H1 (cell line): ENCODE results near the gene CPHXL2. TPM values are rescaled to one million over a fixed set of nuclear protein-coding genes. Genes with fewer than 3 reads are reported as not detected.

ENCODE experiments used
- CTCF ChIA-PET: fragments of 300-600 bp; sonication (Branson Sonifier 250); formaldehyde crosslinking; loops from one replicate; lab custom pipeline; 2021; ENCODE audit not compliant: partially characterized antibody; lab: Charles Lee
- POLR2A ChIA-PET: fragments of 300-600 bp; sonication (Branson Sonifier 250); formaldehyde crosslinking; loops from one replicate; lab custom pipeline; 2021; ENCODE audit warnings: inconsistent platforms; ENCODE audit not compliant: partially characterized antibody; lab: Charles Lee
- DNase-seq, 2 experiments: peaks; one replicate each; pipeline versions ENCODE4 v3.0.0 to v3.0.0-alpha.2; 2010 to 2022; ENCODE audit warnings: low spot score in 2 of 2, low read depth in 1 of 2, mixed read lengths in 1 of 2
- FAIRE-seq: peaks from 2 replicates; lab custom pipeline; 2011; peaks lifted over from hg19 to GRCh38; lab: Jason Lieb, UNC
- H2AFZ ChIP-seq: 2 replicates; pipeline ENCODE4 v1.8.1; 2012; ENCODE audit warnings: low read length, inconsistent platforms
- H2AK5ac ChIP-seq: 2 replicates; pipeline ENCODE4 v1.6.1; 2013; ENCODE audit warnings: low read depth, low read length
- H2BK120ac ChIP-seq: replicated peaks from 2 replicates; pipeline ENCODE3; 2013; ENCODE audit warnings: low read depth, low read length, inconsistent platforms
- H2BK12ac ChIP-seq: 2 replicates; pipeline ENCODE4 v1.6.1; 2013; ENCODE audit warnings: low read depth, low read length
- H2BK15ac ChIP-seq: 2 replicates; pipeline ENCODE4 v1.6.1; 2013; ENCODE audit warnings: low read length
- H2BK20ac ChIP-seq: 2 replicates; pipeline ENCODE4 v1.6.1; 2013; ENCODE audit warnings: low read length
- H2BK5ac ChIP-seq: 2 replicates; pipeline ENCODE4 v1.6.1; 2013; ENCODE audit warnings: low read depth, low read length
- H3K14ac ChIP-seq: 2 replicates; pipeline ENCODE4 v1.6.1; 2013; ENCODE audit warnings: inconsistent platforms; ENCODE audit not compliant: insufficient read length
- H3K18ac ChIP-seq: 2 replicates; pipeline ENCODE4 v1.6.1; 2013; ENCODE audit warnings: low read length; ENCODE audit errors: extremely low read depth
- H3K23ac ChIP-seq: 2 replicates; pipeline ENCODE4 v1.6.1; 2013; ENCODE audit warnings: inconsistent platforms; ENCODE audit not compliant: insufficient read length
- H3K23me2 ChIP-seq: 2 replicates; pipeline ENCODE4 v1.6.1; 2013; ENCODE audit warnings: low read depth, low read length
- H3K27ac ChIP-seq: 2 replicates; pipeline ENCODE4 v1.6.1; 2011; ENCODE audit warnings: low read depth, low read length, inconsistent platforms
- H3K27me3 ChIP-seq, 4 experiments: replicated peaks in 1 of 4; 1 replicate in 1 of 4; 2 replicates in 3 of 4; pipeline versions ENCODE4 v1.6.1 to v1.8.1; 2011 to 2013; ENCODE audit warnings: low read length in 3 of 4, mild to moderate bottlenecking in 3 of 4, inconsistent platforms in 2 of 4, mixed read lengths in 2 of 4, moderate library complexity in 1 of 4; ENCODE audit not compliant: control insufficient read depth in 3 of 4, insufficient read depth in 3 of 4; ENCODE audit errors: extremely low read depth in 1 of 4
- H3K36me3 ChIP-seq, 4 experiments: 2 replicates each; pipeline versions ENCODE4 v1.6.1 to v1.8.1; 2011 to 2013; ENCODE audit warnings: mild to moderate bottlenecking in 4 of 4, low read length in 3 of 4, moderate library complexity in 2 of 4, control low read depth in 1 of 4, inconsistent platforms in 1 of 4; ENCODE audit not compliant: insufficient read depth in 4 of 4, control insufficient read depth in 2 of 4
- H3K4ac ChIP-seq: replicated peaks from 2 replicates; pipeline ENCODE3; 2013; ENCODE audit warnings: low read length, low read depth, mixed read lengths, inconsistent platforms; ENCODE audit not compliant: insufficient read length
- H3K4me1 ChIP-seq, 4 experiments: replicated peaks in 1 of 4; 1 replicate in 1 of 4; 2 replicates in 3 of 4; pipeline versions ENCODE4 v1.6.1 to v1.8.1; 2011 to 2013; ENCODE audit warnings: low read length in 3 of 4, inconsistent platforms in 2 of 4, mixed read lengths in 1 of 4; ENCODE audit not compliant: insufficient read depth in 4 of 4, control insufficient read depth in 3 of 4
- H3K4me2 ChIP-seq, 2 experiments: 2 replicates each; pipeline versions ENCODE4 v1.6.1 to v1.8.1; 2011 to 2013; ENCODE audit warnings: low read depth in 2 of 2, low read length in 2 of 2, control low read depth in 1 of 2, inconsistent platforms in 1 of 2, mild to moderate bottlenecking in 1 of 2; ENCODE audit not compliant: insufficient read depth in 1 of 2
- H3K4me3 ChIP-seq, 4 experiments: fragments of 200-600, 300-600 bp in 1 of 4; sonication (generic), shearing (Covaris generic), sonication (Bioruptor Twin) in 1 of 4; 2 replicates each; pipeline versions ENCODE4 v1.5.1 to v1.8.1; 2011 to 2016; ENCODE audit warnings: low read length in 4 of 4, low read depth in 3 of 4, control low read depth in 2 of 4, inconsistent platforms in 2 of 4, mild to moderate bottlenecking in 2 of 4, mixed read lengths in 1 of 4, moderate library complexity in 1 of 4; ENCODE audit not compliant: insufficient read depth in 2 of 4; ENCODE audit errors: extremely low read depth in 1 of 4
- H3K56ac ChIP-seq: replicated peaks from 2 replicates; pipeline ENCODE3; 2013; ENCODE audit warnings: low read depth, mild to moderate bottlenecking, mixed read lengths, low read length, inconsistent platforms; ENCODE audit not compliant: insufficient read length
- H3K79me1 ChIP-seq: 2 replicates; pipeline ENCODE4 v1.6.1; 2013; ENCODE audit warnings: low read depth, low read length, control low read depth
- H3K79me2 ChIP-seq, 2 experiments: 2 replicates each; pipeline versions ENCODE4 v1.6.1 to v1.8.1; 2012 to 2013; ENCODE audit warnings: low read length in 2 of 2, mild to moderate bottlenecking in 2 of 2, inconsistent platforms in 1 of 2; ENCODE audit not compliant: insufficient read depth in 2 of 2, control insufficient read depth in 1 of 2
- H3K9ac ChIP-seq, 4 experiments: replicated peaks in 1 of 4; 1 replicate in 1 of 4; 2 replicates in 3 of 4; pipeline versions ENCODE4 v1.6.1 to v1.8.1; 2011 to 2013; ENCODE audit warnings: low read depth in 3 of 4, low read length in 3 of 4, control low read depth in 2 of 4, mild to moderate bottlenecking in 2 of 4, moderate library complexity in 2 of 4, inconsistent platforms in 1 of 4; ENCODE audit errors: extremely low read depth in 1 of 4
- H3K9me3 ChIP-seq, 2 experiments: 2 replicates each; pipeline versions ENCODE4 v1.6.1 to v1.8.1; 2012 to 2013; ENCODE audit warnings: mild to moderate bottlenecking in 2 of 2, moderate library complexity in 2 of 2, control low read depth in 1 of 2, inconsistent platforms in 1 of 2, low read depth in 1 of 2, low read length in 1 of 2, mixed read lengths in 1 of 2; ENCODE audit not compliant: insufficient read depth in 2 of 2
- H4K20me1 ChIP-seq, 2 experiments: replicated peaks in 1 of 2; 2 replicates each; pipeline versions ENCODE3 to v1.8.1; 2011 to 2013; ENCODE audit warnings: inconsistent platforms in 2 of 2, low read length in 2 of 2, mild to moderate bottlenecking in 1 of 2; ENCODE audit not compliant: insufficient read depth in 2 of 2, control insufficient read depth in 1 of 2
- H4K5ac ChIP-seq: 2 replicates; pipeline ENCODE4 v1.6.1; 2013; ENCODE audit warnings: low read length, low read depth, mixed read lengths, inconsistent platforms; ENCODE audit not compliant: insufficient read length
- H4K8ac ChIP-seq: 2 replicates; pipeline ENCODE4 v1.8.0; 2013; ENCODE audit warnings: mild to moderate bottlenecking, moderate library complexity, low read length, inconsistent platforms; ENCODE audit not compliant: insufficient read depth; ENCODE audit errors: extremely low read depth
- H4K91ac ChIP-seq: replicated peaks from 2 replicates; pipeline ENCODE3; 2013; ENCODE audit warnings: low read length, mixed read lengths, inconsistent platforms; ENCODE audit not compliant: insufficient read length
- ASH2L ChIP-seq: fragments of 200-600, 300-600 bp; sonication (generic); IDR thresholded peaks from one replicate; pipeline ENCODE4 v1.7.1; 2017; ENCODE audit warnings: low read length
- CBX8 ChIP-seq: fragments of 300-800, 300-1000 bp; sonication (generic); IDR thresholded peaks from 2 replicates; pipeline ENCODE4 v1.7.1; 2016; ENCODE audit warnings: low read depth, low read length, borderline replicate concordance
- CREB1 ChIP-seq: IDR thresholded peaks from 2 replicates; pipeline ENCODE4 v1.6.1; 2012; ENCODE audit warnings: inconsistent platforms
- JUN ChIP-seq: IDR thresholded peaks from 2 replicates; pipeline ENCODE4 v1.6.1; 2011; ENCODE audit warnings: low read depth, mild to moderate bottlenecking, improper control_type of control experiment, low read length
- POLR2AphosphoS5 ChIP-seq: IDR thresholded peaks from 2 replicates; pipeline ENCODE4 v1.6.1; 2011; ENCODE audit warnings: low read depth, low read length
- SUZ12 ChIP-seq: fragments of 200-600 bp; sonication (generic); IDR thresholded peaks from 2 replicates; pipeline ENCODE4 v1.6.1; 2012; ENCODE audit warnings: mild to moderate bottlenecking, inconsistent platforms, low read length, moderate library complexity, mixed read lengths
- YY1 ChIP-seq: IDR thresholded peaks from 2 replicates; pipeline ENCODE4 v1.6.1; 2011; ENCODE audit warnings: low read depth, mild to moderate bottlenecking, low read length
- WGBS, 2 experiments: shearing (Covaris generic) in 1 of 2; methylation state at CpG; one replicate each; pipeline versions ENCODE4 v1.1.6 to v1.1.7; 2013 to 2015; ENCODE audit warnings: low lambda C conversion rate in 2 of 2, mixed read lengths in 2 of 2, inconsistent platforms in 1 of 2, low coverage in 1 of 2, missing lambda C conversion rate in 1 of 2; ENCODE audit not compliant: insufficient replicate concordance in 2 of 2, insufficient coverage in 1 of 2, insufficient read length in 1 of 2; ENCODE audit errors: extremely low coverage in 1 of 2, missing lambda C conversion rate in 1 of 2; 5-methylcytosine and 5-hydroxymethylcytosine counted together
- polyA plus RNA-seq, 7 experiments: library from polyadenylated mRNA; depleted of rRNA in 3 of 7; stranded (reverse) in 5 of 7; unstranded in 2 of 7; fragments of >200 nt in 5 of 7; fragments of 200-250 nt in 2 of 7; gene quantifications; 1 replicate in 5 of 7; 2 replicates in 1 of 7; 4 replicates in 1 of 7; pipeline versions ENCODE4 v1.2.1 to v1.2.3, GENCODE V29; 2011 to 2013; ENCODE audit warnings: missing spikeins in 2 of 7, mixed read lengths in 2 of 7
- total RNA-seq: library from RNA; stranded (reverse); fragmentation: NEBNext Ultra II Directional; extraction: Animal tissue kit (Norgen Biotek cat#: 25700); gene quantifications from 2 replicates; pipeline ENCODE4 v1.2.1, GENCODE V29; 2021
- TF ChIP-seq, protein P1 (sequence below): IDR thresholded peaks from 2 replicates; pipeline ENCODE4 v1.6.1; 2012; ENCODE audit warnings: low read length, inconsistent platforms
- TF ChIP-seq, protein P2 (sequence below): IDR thresholded peaks from 2 replicates; pipeline ENCODE4 v1.6.1; 2011; ENCODE audit warnings: low read length, improper control_type of control experiment

Gene CPHXL2
- total and polyA plus RNA-seq, 2 of the 8 experiments (the other 6 are each of a cell fraction or from before 2014, with no cell fraction given) = not detected

DNA sequence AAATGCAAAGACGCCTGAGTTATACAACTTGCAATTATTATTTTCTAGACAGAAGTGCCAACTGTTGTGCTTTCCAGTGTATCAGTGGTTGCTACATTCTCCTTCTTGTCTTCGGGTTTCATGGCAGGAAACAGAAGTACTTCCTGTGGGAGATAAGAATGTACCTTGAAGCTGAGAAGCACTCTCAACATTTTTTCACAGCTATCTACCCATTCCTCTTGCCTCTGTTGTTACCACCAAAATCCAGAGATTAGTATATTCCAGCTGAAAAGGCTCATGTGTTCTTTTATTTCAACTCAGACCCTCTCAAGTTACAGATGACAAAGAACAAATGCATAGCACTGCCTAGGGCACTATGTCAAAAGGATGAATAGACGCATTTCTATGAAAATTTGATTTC lies 49.0 kb downstream of the CPHXL2 start:
- no peak overlapping the region for H3K4me2 ChIP-seq
- no peak for DNase-seq
- POLR2A ChIA-PET = interaction anchor here (2.1 kb wide), 1 partner anchor 93 kb away, joined by 4 read pairs; the partner anchor contains the start of gene CHST5

More for the DNA sequence above, 49.0 kb downstream of the CPHXL2 start:
- no peak overlapping the region for H3K4me3 ChIP-seq
- H2BK12ac ChIP-seq = no peak overlapping the region
- H3K27ac ChIP-seq = no peak overlapping the region
- no peak overlapping the region for H2AK5ac ChIP-seq
- H3K18ac ChIP-seq = no peak overlapping the region
- WGBS, 2 experiments = 93% methylated on average over 3 of the region's 3 CpGs; no CpG with 5 or more reads in 1 of the 2 experiments
- H3K9ac ChIP-seq = no peak overlapping the region
- no peak overlapping the region for H4K8ac ChIP-seq
- no peak overlapping the region for H3K14ac ChIP-seq
- H3K27me3 ChIP-seq = no peaks in the 10 kb centered on the region
- H3K79me2 ChIP-seq = no peaks in the 10 kb centered on the region
- no peak for FAIRE-seq
- H3K23ac ChIP-seq = no peak overlapping the region
- no peaks in the 10 kb centered on the region for H3K4me1 ChIP-seq
- H4K91ac ChIP-seq = no peak overlapping the region
- H3K23me2 ChIP-seq = peaks cover 1% of the 10 kb centered on the region; the same call in 1 of the 2 replicates
- peaks cover 41 to 71% (median 60%) of the 10 kb centered on the region in 4 experiments for H3K36me3 ChIP-seq
- H2BK120ac ChIP-seq = no peak overlapping the region
- no peak overlapping the region for H2BK15ac ChIP-seq
- H4K20me1 ChIP-seq = peaks cover 0 to 5% of the 10 kb centered on the region in 2 experiments
- TF ChIP-seq CREB1 (no peak), YY1 (no peak), CBX8 (no peak), SUZ12 (no peak), JUN (no peak), POLR2AphosphoS5 (no peak), ASH2L (no peak)
- TF ChIP-seq, protein P1, sequence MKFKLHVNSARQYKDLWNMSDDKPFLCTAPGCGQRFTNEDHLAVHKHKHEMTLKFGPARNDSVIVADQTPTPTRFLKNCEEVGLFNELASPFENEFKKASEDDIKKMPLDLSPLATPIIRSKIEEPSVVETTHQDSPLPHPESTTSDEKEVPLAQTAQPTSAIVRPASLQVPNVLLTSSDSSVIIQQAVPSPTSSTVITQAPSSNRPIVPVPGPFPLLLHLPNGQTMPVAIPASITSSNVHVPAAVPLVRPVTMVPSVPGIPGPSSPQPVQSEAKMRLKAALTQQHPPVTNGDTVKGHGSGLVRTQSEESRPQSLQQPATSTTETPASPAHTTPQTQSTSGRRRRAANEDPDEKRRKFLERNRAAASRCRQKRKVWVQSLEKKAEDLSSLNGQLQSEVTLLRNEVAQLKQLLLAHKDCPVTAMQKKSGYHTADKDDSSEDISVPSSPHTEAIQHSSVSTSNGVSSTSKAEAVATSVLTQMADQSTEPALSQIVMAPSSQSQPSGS = no peak
- TF ChIP-seq, protein P2, sequence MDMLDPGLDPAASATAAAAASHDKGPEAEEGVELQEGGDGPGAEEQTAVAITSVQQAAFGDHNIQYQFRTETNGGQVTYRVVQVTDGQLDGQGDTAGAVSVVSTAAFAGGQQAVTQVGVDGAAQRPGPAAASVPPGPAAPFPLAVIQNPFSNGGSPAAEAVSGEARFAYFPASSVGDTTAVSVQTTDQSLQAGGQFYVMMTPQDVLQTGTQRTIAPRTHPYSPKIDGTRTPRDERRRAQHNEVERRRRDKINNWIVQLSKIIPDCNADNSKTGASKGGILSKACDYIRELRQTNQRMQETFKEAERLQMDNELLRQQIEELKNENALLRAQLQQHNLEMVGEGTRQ = no peak
- TF ChIP-seq, all 59 proteins: peak for 0
- H3K4ac ChIP-seq = no peak overlapping the region
- H3K9me3 ChIP-seq = no peaks in the 10 kb centered on the region
- H4K5ac ChIP-seq = no peak overlapping the region
- no peak overlapping the region for H3K56ac ChIP-seq
- no peak overlapping the region for H2BK20ac ChIP-seq
- no peak overlapping the region for H2BK5ac ChIP-seq
- H3K79me1 ChIP-seq = no peaks in the 10 kb centered on the region
- H2AFZ ChIP-seq = no peak overlapping the region
- CTCF ChIA-PET = no interaction called here
